Measurements from ENCODE around the gene NOPCHAP1. TPM values are rescaled to one million over a fixed set of nuclear protein-coding genes. Genes with fewer than 3 reads are reported as not detected.

Gene NOPCHAP1
- total and polyA plus RNA-seq, 2 of the 4 experiments (the other 2 are of a cell fraction): 5.6 to 9.3 TPM

GRCh38 chr12:105013892-105014291 is 27.8 kb downstream of the NOPCHAP1 start:
- Histone ChIP-seq H3K4me2 (ENCODE audit: low read depth, low read length) (no peak overlapping the region), H3K27ac (ENCODE audit: insufficient read depth, low read length) (no peak overlapping the region), H4K8ac (ENCODE audit: low read depth in 2 of 2, low read length in 2 of 2) (no peak overlapping the region), H2BK120ac (ENCODE audit: low read depth, low read length) (no peak overlapping the region), H2AK9ac (replicated peaks; ENCODE audit: low read depth, low read length, poor library complexity) (no peak overlapping the region), H4K20me1 (ENCODE audit: insufficient read depth, low read length) (no peaks in the 10 kb centered on the region), H2BK15ac (ENCODE audit: low read depth, low read length) (no peak overlapping the region), H3K4me3 (ENCODE audit: insufficient read depth, low read depth, low read length) (no peak overlapping the region), H3K18ac (ENCODE audit: low read depth, low read length) (no peak overlapping the region), H2BK20ac (ENCODE audit: low read depth, low read length) (no peak overlapping the region), H4K5ac (ENCODE audit: low read depth, low read length) (no peak overlapping the region), H3K23ac (ENCODE audit: low read depth, low read length) (no peak overlapping the region), H3K4ac (ENCODE audit: low read depth, low read length) (no peak overlapping the region), H3K56ac (ENCODE audit: extremely low read depth, insufficient read depth, low read length) (no peak overlapping the region), H3K9me1 (ENCODE audit: insufficient read depth, low read length) (no peaks in the 10 kb centered on the region; the same call in 1 of the 2 replicates), H3K79me1 (ENCODE audit: low read depth in 1 of 2, low read length in 2 of 2) (peaks cover 0 to 14% of the 10 kb centered on the region in 2 experiments; a peak in 3 of 4 replicates), H3K14ac (replicated peaks; ENCODE audit: low read depth, low read length) (no peak overlapping the region), H2AFZ (replicated peaks; ENCODE audit: low read length, poor library complexity) (no peak overlapping the region), H3K4me1 (ENCODE audit: control insufficient read depth, insufficient read depth, low read length) (peaks cover 2% of the 10 kb centered on the region), H3K27me3 (ENCODE audit: control insufficient read depth, insufficient read depth, low read length) (no peaks in the 10 kb centered on the region), H3K9ac (ENCODE audit: low read depth, low read length) (no peak overlapping the region), H4K91ac (ENCODE audit: insufficient read depth, low read depth, low read length) (no peak overlapping the region), H3K36me3 (ENCODE audit: control insufficient read depth, insufficient read depth, low read length) (peaks cover 15% of the 10 kb centered on the region; the same call in 1 of the 2 replicates), H2BK5ac (ENCODE audit: low read depth, low read length, poor library complexity, severe bottlenecking) (no peak overlapping the region), H2AK5ac (ENCODE audit: low read depth, low read length) (no peak overlapping the region), H3K9me3 (ENCODE audit: control insufficient read depth, insufficient read depth, low read length) (peaks cover 2% of the 10 kb centered on the region; the same call in 1 of the 2 replicates)
- intact Hi-C loops (cut with micrococcal nuclease) (no loop called here), dilution Hi-C loops (cut with HindIII; ENCODE audit: low sequenced_read_pairs, unreplicated experiment) (no loop called here), in situ Hi-C loops (cut with MboI; ENCODE audit: low sequenced_read_pairs) (no loop called here)
- TF ChIP-seq CHD1 (IDR thresholded peaks at IDR 0.05; ENCODE audit: low read depth, low read length): no peak
- no peak for TF ChIP-seq BHLHE40 (IDR thresholded peaks at IDR 0.05; ENCODE audit: low read depth, low read length)
- TF ChIP-seq MXI1 (IDR thresholded peaks at IDR 0.05; ENCODE audit: borderline replicate concordance, low read depth, low read length): no peak
- TF ChIP-seq POLR2A (IDR thresholded peaks at IDR 0.05; ENCODE audit: low read depth, low read length): no peak
- TF ChIP-seq SMC3 (IDR thresholded peaks at IDR 0.05; ENCODE audit: low read depth, low read length): no peak
- TF ChIP-seq RAD21 (IDR thresholded peaks at IDR 0.05; ENCODE audit: low read length): no peak
- no peak for TF ChIP-seq CEBPB (IDR thresholded peaks at IDR 0.05; ENCODE audit: low read depth, low read length)
- TF ChIP-seq, protein P1, sequence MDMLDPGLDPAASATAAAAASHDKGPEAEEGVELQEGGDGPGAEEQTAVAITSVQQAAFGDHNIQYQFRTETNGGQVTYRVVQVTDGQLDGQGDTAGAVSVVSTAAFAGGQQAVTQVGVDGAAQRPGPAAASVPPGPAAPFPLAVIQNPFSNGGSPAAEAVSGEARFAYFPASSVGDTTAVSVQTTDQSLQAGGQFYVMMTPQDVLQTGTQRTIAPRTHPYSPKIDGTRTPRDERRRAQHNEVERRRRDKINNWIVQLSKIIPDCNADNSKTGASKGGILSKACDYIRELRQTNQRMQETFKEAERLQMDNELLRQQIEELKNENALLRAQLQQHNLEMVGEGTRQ (IDR thresholded peaks at IDR 0.05; ENCODE audit: low read depth, low read length): no peak; the same call in 1 of the 2 replicates
- TF ChIP-seq, protein P2, sequence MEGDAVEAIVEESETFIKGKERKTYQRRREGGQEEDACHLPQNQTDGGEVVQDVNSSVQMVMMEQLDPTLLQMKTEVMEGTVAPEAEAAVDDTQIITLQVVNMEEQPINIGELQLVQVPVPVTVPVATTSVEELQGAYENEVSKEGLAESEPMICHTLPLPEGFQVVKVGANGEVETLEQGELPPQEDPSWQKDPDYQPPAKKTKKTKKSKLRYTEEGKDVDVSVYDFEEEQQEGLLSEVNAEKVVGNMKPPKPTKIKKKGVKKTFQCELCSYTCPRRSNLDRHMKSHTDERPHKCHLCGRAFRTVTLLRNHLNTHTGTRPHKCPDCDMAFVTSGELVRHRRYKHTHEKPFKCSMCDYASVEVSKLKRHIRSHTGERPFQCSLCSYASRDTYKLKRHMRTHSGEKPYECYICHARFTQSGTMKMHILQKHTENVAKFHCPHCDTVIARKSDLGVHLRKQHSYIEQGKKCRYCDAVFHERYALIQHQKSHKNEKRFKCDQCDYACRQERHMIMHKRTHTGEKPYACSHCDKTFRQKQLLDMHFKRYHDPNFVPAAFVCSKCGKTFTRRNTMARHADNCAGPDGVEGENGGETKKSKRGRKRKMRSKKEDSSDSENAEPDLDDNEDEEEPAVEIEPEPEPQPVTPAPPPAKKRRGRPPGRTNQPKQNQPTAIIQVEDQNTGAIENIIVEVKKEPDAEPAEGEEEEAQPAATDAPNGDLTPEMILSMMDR (conservative IDR thresholded peaks at IDR 0.05; ENCODE audit: low read depth, low read length): no peak
- TF ChIP-seq RCOR1 (IDR thresholded peaks at IDR 0.05; ENCODE audit: insufficient replicate concordance, low read length): no peak
- WGBS, 2 experiments (ENCODE audit: extremely low coverage in 2 of 2, insufficient read length in 1 of 2): no CpG with 5 or more reads among the region's 9 CpGs
- BruUV-seq (replicated peaks): no TSS peak
- ChIA-PET POLR2A (ENCODE audit: unreplicated experiment) (interaction anchor here (0.6 kb wide), 1 partner anchor 18 kb away, joined by 3 read pairs; no protein-coding TSS in a partner anchor), CTCF (interaction anchor here (1.1 kb wide), 1 partner anchor 632 kb away, joined by 4 read pairs; no protein-coding TSS in a partner anchor)
- peak; percentile 61 for ATAC-seq (ENCODE audit: low read depth)
- DNase-seq: peak; percentile 38

All from IMR-90 (cell line).